T1000 (cell line): ENCODE data around the gene U2AF2.

Experiments
- DNase-seq: peaks from one replicate; lab custom pipeline; 2025; ENCODE audit warnings: mixed read lengths; lab: John Stamatoyannopoulos, UW

The U2AF2 gene

GRCh38 chr19:55621673-55622231, 33.1 kb upstream of the U2AF2 start:
- no peak for DNase-seq

- DNase-seq, result no peak
Measured at GRCh38 chr19:55622242-55622969, 32.4 kb upstream of the U2AF2 start.

- DNase-seq, result no peak
Measured at GRCh38 chr19:55623130-55623529, 31.7 kb upstream of the U2AF2 start.

GRCh38 chr19:55623561-55623960, 31.3 kb upstream of the U2AF2 start:
- no peak for DNase-seq

GRCh38 chr19:55624109-55625003, 30.5 kb upstream of the U2AF2 start, which contains the start of gene ZNF784:
Gene ZNF784, minus strand, starts transcription at chr19:55624566. Its CDS starts 5 bp downstream, at chr19:55624561.
- DNase-seq, result peak; percentile 92

- no peak for DNase-seq
Measured at GRCh38 chr19:55625004-55625326, 29.9 kb upstream of the U2AF2 start.

GRCh38 chr19:55626350-55626749, 28.5 kb upstream of the U2AF2 start:
- DNase-seq, result no peak

- peak; percentile 71 for DNase-seq
Measured at GRCh38 chr19:55632463-55632834, 22.4 kb upstream of the U2AF2 start.

- no peak for DNase-seq
Measured at GRCh38 chr19:55633861-55634260, 21.0 kb upstream of the U2AF2 start.

GRCh38 chr19:55635334-55635717, 19.5 kb upstream of the U2AF2 start:
- DNase-seq, result no peak

- DNase-seq, result no peak
Measured at GRCh38 chr19:55635856-55636440, 18.9 kb upstream of the U2AF2 start.

- DNase-seq, result no peak
Measured at GRCh38 chr19:55636723-55637122, 18.1 kb upstream of the U2AF2 start.

GRCh38 chr19:55637534-55637933, 17.3 kb upstream of the U2AF2 start:
- DNase-seq, result no peak

- DNase-seq, result peak; percentile 6
Measured at GRCh38 chr19:55638864-55639359, 15.9 kb upstream of the U2AF2 start.

GRCh38 chr19:55640043-55640576, 14.7 kb upstream of the U2AF2 start:
- no peak for DNase-seq

- peak; percentile 58 for DNase-seq
Measured at GRCh38 chr19:55640577-55641425, 14.0 kb upstream of the U2AF2 start, which contains the start of gene ZNF580. Gene ZNF580, plus strand, starts transcription at chr19:55641002. Its CDS starts 1,507 bp downstream, at chr19:55642509.

- no peak for DNase-seq
Measured at GRCh38 chr19:55641426-55642152, 13.2 kb upstream of the U2AF2 start.

GRCh38 chr19:55642153-55643002, 12.5 kb upstream of the U2AF2 start:
- DNase-seq, result no peak
